ENCODE results near the gene GINS2. TPM values are rescaled to one million over a fixed set of nuclear protein-coding genes. Genes with fewer than 3 reads are reported as not detected.

GINS2 gene
- total RNA-seq, 1 donor from 2014 or later: not detected

DNA sequence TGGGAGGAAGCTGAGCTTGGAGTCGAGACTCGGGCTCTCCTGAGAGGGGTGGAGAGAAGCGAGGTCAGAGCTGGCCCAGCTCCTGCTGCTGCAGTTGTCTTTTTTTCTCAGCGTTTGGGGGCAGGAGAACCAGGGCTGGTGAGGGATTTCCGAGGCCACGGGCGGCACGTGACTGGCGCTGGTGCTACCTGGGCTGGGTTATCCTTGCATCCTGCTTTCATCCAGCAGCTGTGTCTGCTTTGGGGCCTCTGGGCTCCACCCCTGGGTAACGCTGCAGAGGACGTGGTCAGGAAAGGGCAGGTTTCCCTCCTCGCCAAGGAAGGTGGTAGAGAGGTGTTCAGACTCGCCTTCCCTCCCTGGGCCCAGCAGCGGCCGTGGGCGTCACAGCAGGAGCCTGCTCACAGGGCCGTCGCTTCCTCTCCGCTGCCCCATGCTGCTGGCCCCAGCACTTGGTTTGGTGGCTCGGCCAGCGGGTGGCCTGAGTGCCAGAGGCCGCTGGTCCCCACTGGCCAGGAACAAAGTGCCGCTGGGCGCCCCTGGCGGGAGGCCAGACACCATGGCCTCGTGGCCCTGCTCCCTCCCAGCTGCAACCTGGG is 53.1 kb downstream of the GINS2 start:
- no peak overlapping the region for H3K4me3 ChIP-seq
- H3K27ac ChIP-seq: no peak overlapping the region
- TF ChIP-seq, protein P1, sequence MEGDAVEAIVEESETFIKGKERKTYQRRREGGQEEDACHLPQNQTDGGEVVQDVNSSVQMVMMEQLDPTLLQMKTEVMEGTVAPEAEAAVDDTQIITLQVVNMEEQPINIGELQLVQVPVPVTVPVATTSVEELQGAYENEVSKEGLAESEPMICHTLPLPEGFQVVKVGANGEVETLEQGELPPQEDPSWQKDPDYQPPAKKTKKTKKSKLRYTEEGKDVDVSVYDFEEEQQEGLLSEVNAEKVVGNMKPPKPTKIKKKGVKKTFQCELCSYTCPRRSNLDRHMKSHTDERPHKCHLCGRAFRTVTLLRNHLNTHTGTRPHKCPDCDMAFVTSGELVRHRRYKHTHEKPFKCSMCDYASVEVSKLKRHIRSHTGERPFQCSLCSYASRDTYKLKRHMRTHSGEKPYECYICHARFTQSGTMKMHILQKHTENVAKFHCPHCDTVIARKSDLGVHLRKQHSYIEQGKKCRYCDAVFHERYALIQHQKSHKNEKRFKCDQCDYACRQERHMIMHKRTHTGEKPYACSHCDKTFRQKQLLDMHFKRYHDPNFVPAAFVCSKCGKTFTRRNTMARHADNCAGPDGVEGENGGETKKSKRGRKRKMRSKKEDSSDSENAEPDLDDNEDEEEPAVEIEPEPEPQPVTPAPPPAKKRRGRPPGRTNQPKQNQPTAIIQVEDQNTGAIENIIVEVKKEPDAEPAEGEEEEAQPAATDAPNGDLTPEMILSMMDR (IDR thresholded peaks at IDR 0.05): no peak
- no peaks in the 10 kb centered on the region for H3K4me1 ChIP-seq
- intact Hi-C loops (cut with DNase I): no loop called here
- no peak for DNase-seq (ENCODE audit: low spot score in 2 of 2)
- H3K27me3 ChIP-seq: no peaks in the 10 kb centered on the region
- H3K36me3 ChIP-seq: peaks cover 0 to 19% of the 10 kb centered on the region in 2 donors
- H3K9me3 ChIP-seq: no peaks in the 10 kb centered on the region

DNA sequence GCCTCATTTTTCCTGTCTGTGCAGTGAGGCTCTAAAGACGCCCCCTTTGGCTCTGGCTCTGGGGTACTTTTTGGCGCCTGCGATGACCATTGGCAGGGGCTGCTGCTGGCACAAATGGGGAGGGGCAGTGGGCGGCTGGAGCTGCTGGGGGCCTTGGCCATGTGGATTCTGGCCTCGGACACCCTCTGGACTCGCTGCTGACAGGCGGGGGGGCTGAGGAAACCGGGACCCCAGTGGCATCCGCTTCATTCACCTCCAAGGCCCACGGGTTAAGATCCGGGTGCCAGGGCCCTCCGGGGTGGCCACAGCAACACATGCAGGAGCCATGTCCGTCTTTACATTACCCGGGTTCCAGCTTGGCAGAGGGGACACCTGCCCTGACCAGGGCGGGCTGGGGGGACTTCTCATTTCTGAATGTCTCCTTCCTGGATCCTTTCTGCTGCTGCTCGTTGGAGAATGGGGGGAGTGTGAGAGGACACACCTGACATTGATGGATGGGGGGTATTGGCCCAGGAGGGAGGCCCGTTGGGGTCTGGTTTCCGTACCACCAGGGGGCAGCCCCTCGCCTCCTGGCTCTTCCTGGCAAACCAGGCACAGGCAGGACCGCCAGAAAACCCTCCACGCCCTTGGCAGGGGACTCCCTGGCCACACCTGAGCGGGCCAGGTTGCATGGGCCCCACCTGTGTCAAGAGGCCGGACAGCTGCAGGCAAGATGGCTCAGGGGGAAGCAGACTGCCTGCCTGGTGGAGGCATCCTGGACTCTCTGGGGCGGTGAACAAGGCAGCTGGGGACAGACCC is 53.8 kb downstream of the GINS2 start:
- Histone ChIP-seq H3K27ac (no peak overlapping the region), H3K9me3 (peaks cover 1 to 3% of the 10 kb centered on the region in 2 donors), H3K27me3 (no peaks in the 10 kb centered on the region), H3K4me3 (no peak overlapping the region), H3K36me3 (peaks cover 0 to 17% of the 10 kb centered on the region in 2 donors), H3K4me1 (no peaks in the 10 kb centered on the region)
- no peak for DNase-seq (ENCODE audit: low spot score in 2 of 2)
- TF ChIP-seq, protein P1 (IDR thresholded peaks at IDR 0.05): no peak
- intact Hi-C loops (cut with DNase I): no loop called here

DNA sequence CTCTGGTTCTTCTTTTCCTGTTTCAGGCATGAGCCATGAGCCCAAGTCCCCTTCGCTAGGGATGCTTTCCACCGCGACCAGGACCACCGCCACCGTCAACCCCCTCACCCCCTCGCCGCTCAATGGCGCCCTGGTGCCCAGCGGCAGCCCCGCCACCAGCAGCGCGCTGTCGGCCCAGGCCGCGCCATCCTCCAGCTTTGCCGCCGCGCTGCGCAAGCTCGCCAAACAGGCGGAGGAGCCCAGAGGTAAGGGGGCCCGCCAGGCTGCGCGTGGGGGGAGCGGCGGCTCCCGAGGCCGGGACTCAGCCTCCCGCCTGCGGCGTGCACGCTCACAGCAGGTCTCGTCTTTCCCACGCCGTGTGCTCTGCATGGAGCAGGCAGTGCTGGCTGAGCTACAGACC is 54.9 kb downstream of the GINS2 start:
- H3K4me3 ChIP-seq: no peak overlapping the region
- H3K27me3 ChIP-seq: no peaks in the 10 kb centered on the region
- H3K27ac ChIP-seq: no peak overlapping the region
- peaks cover 0 to 17% of the 10 kb centered on the region in 2 donors for H3K36me3 ChIP-seq
- intact Hi-C loops (cut with DNase I): no loop called here
- TF ChIP-seq, protein P1 (IDR thresholded peaks at IDR 0.05): no peak
- H3K9me3 ChIP-seq: peaks cover 8 to 10% of the 10 kb centered on the region in 2 donors
- no peaks in the 10 kb centered on the region for H3K4me1 ChIP-seq
- DNase-seq (ENCODE audit: low spot score in 2 of 2): no peak

DNA sequence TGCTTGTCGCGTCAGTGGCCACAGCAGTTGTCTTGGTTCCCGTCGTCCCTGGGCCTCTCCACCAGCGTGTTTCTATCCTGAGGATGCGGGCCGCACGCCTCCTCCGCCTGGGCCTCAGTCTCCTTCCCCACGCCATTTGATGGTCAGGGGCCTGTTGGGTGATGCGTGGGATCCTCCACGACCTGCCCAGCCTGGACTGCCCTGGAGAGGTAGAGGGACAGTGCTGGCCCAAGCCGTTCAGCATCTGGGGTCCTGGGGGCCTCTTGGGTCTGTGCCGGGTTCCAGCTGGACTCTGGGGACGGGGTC is 55.4 kb downstream of the GINS2 start:
- intact Hi-C loops (cut with DNase I): no loop called here
- H3K4me1 ChIP-seq: peaks cover 0 to 2% of the 10 kb centered on the region in 2 donors
- TF ChIP-seq, protein P1 (IDR thresholded peaks at IDR 0.05): no peak
- DNase-seq (ENCODE audit: low spot score in 2 of 2): no peak
- H3K27me3 ChIP-seq: no peaks in the 10 kb centered on the region
- no peak overlapping the region for H3K27ac ChIP-seq
- H3K9me3 ChIP-seq: peaks cover 8 to 10% of the 10 kb centered on the region in 2 donors
- peaks cover 0 to 17% of the 10 kb centered on the region in 2 donors for H3K36me3 ChIP-seq
- H3K4me3 ChIP-seq: no peak overlapping the region

DNA sequence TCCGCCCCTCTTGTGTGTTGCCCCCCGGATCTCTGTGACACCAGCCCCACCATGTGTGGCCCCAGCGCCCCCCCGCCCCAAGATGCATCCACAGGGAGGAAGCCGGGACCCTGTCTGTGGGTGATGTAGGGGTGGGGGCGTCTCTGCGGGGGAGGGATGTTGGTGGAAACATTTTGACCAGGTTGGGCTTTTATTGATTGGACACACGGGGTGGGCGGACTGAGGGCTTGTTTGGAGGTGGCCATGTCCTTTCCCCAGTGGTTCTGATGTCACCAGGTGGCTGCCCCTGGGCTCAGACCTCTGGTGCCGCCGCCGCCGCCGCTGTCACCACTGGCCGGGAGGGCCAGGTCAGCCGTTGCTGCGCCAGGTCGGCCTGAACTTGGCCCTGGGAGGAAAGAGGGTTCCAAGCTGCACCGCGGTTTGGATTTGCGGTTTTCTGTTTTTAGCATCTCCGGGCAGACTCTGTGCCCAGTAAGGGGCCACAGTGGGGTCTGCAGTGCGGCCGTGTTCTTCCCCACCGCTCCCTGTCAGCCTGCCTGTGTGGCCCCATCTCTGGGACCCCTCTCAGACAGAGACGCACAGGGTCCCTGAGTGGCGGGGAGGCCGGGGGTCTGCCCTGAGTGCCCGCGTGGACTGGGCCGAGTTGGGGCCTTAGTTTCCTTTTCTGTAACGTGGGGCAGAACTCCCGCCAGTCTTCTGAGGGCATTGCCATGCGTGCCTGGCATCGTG is 55.9 kb downstream of the GINS2 start:
- TF ChIP-seq, protein P1 (IDR thresholded peaks at IDR 0.05): no peak
- Histone ChIP-seq H3K27ac (no peak overlapping the region), H3K4me3 (no peak overlapping the region), H3K36me3 (peaks cover 0 to 17% of the 10 kb centered on the region in 2 donors), H3K27me3 (no peaks in the 10 kb centered on the region), H3K9me3 (peaks cover 8 to 10% of the 10 kb centered on the region in 2 donors), H3K4me1 (peaks cover 0 to 6% of the 10 kb centered on the region in 2 donors)
- no peak for DNase-seq (ENCODE audit: low spot score in 2 of 2)
- intact Hi-C loops (cut with DNase I): no loop called here

All from ascending aorta (tissue), 2 donors.